ENCODE data around the gene PCDHGC3.

PCDHGC3 gene

DNA sequence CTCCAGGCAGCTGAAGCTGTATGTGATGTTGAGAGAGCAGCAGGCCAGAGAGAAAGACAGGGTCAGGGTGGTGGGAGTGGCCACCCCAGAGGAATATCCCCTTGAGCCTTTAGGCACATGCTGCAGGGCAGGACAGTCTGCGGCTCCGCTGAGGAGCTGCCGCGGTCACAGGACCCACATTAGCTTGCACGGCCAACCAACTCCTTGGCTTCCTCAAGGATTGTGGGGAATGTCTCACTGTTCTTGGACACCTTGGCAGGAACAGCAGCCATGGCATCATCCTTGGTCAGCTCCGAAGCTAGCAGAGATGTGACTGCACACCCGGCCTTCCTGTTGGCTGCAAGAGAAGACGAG lies 40.9 kb downstream of the PCDHGC3 start:
- TF ChIP-seq, protein P1, sequence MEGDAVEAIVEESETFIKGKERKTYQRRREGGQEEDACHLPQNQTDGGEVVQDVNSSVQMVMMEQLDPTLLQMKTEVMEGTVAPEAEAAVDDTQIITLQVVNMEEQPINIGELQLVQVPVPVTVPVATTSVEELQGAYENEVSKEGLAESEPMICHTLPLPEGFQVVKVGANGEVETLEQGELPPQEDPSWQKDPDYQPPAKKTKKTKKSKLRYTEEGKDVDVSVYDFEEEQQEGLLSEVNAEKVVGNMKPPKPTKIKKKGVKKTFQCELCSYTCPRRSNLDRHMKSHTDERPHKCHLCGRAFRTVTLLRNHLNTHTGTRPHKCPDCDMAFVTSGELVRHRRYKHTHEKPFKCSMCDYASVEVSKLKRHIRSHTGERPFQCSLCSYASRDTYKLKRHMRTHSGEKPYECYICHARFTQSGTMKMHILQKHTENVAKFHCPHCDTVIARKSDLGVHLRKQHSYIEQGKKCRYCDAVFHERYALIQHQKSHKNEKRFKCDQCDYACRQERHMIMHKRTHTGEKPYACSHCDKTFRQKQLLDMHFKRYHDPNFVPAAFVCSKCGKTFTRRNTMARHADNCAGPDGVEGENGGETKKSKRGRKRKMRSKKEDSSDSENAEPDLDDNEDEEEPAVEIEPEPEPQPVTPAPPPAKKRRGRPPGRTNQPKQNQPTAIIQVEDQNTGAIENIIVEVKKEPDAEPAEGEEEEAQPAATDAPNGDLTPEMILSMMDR (IDR thresholded peaks at IDR 0.05; ENCODE audit: insufficient read depth, low read depth, low read length, missing control alignments), result no peak

DNA sequence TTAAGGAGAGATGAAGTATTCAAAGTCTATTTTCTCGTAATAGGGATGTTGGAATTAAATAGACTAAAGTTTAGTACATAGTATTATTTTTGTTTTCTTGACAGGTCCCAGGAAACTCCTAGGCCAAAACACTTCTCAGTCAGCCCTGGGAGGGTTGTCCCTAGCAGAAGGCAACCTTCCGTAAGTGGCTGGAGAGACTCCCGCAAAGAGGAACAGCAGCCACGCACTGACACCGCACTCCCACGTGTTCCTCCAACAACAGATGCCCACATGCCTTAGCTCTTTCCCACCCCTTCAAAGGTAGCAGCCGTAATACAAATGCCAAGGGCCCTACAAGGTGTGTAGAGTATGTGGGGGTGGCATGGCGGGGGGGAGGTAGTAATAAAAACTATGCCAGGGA lies 41.5 kb downstream of the PCDHGC3 start:
- no peak for DNase-seq (ENCODE audit: low read depth)
- TF ChIP-seq, protein P1 (IDR thresholded peaks at IDR 0.05; ENCODE audit: insufficient read depth, low read depth, low read length, missing control alignments), result no peak
- H3K4me3 ChIP-seq (ENCODE audit: low read depth, low read length), result no peak overlapping the region

More for the DNA sequence above, 40.9 kb downstream of the PCDHGC3 start:
- H3K4me3 ChIP-seq (ENCODE audit: low read depth, low read length), result no peak overlapping the region
- DNase-seq (ENCODE audit: low read depth), result no peak

DNA sequence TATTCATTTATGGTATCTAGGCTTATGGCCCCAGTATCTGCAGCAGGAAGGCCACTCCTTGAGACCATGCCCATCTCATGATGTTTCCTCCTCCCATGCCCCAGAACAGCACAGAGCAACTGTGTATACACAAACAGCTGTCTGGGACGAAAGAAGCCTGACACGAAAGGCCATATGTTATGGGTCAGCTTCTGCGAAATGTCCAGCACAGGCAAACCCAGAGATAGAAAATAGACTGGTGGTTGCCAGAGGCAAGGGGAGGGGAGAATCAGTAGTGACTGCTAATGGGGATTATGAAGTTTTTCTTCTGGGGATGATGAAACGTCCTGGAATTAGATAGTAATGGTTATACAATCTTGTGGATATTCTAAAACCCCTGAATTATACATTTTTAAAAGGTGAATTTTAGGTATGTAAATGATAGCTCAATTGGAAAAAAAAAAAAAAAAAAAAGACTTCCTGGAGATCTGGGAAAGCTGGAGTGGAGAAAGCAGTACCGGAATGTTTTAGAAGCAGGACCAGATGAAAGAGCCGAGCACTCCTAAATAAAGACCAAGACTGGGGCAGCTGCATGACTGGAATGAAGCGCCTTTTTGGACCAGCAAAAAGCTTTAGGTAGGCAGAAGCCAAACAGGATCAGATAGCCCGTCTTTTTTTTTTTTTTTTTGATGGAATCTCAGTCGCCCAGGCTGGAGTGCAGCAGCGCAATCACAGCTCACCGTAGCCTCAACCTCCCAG lies 42.3 kb downstream of the PCDHGC3 start:
- TF ChIP-seq, protein P1 (IDR thresholded peaks at IDR 0.05; ENCODE audit: insufficient read depth, low read depth, low read length, missing control alignments), result no peak
- DNase-seq (ENCODE audit: low read depth), result no peak
- H3K4me3 ChIP-seq (ENCODE audit: low read depth, low read length), result no peak overlapping the region

DNA sequence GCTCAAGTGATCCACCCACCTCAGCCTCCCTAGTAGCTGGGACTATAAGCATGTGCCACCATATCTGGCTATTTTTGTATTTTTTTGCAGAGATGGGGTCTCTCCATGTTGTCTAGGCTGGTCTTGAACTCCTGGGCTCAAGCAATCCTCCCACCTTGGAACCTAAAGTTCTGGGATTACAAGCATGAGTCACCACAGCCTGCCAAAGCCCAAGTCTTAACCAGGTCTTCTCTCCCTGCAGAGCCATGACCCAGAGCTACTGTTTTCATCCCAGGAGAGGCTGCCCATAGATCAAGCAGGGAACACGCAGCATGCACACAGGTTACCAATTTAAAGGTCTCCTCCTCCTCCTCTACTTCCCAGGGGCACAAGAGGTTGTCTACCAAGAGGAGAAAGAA lies 42.9 kb downstream of the PCDHGC3 start:
- TF ChIP-seq, protein P1 (IDR thresholded peaks at IDR 0.05; ENCODE audit: insufficient read depth, low read depth, low read length, missing control alignments), result no peak
- DNase-seq (ENCODE audit: low read depth), result no peak
- H3K4me3 ChIP-seq (ENCODE audit: low read depth, low read length), result no peak overlapping the region

DNA sequence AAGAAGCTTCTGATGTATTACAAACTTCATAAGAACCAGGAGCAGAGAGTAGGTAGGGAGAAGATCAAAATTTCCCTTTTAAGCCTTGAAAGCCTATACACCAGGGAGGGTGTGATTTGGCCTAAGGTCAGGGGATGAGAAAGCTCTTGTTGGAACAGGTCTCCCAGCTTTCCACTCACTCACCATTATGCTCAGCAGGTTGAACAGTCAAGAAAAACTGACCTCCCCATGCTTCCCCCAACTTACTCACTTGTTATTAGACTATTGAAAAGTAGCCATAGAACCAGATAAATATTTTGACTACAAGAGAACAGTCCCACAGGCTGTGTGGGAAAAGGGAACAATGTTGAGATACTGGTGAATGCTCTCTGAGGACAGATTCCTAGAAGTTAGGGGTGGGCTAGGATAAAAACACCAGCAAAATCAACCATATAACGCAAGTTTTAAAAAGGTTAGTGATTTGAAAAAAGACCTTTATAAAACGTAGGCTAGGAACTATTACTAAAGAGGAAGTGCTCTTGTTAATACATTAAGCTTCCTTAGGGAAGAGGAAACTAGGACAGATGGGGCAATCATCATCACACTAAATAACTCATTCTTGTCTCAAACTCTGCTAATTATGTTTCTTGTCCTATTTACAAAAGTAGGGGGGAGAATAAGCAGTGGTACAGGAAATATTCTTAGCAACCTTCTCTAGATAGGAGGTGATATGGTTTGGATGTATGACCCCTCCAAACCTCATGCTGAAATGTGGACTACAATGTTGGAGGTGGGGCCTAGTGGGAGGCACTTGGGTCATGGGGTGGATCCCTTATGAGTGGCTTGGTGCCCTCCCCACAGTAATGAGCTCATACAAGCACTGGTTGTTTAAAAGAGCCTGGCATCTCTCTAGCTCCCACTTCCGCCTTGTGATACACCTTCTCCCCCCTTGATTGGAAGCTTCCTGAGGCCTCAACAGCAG lies 44.1 kb downstream of the PCDHGC3 start:
- TF ChIP-seq, protein P1 (IDR thresholded peaks at IDR 0.05; ENCODE audit: insufficient read depth, low read depth, low read length, missing control alignments), result no peak
- DNase-seq (ENCODE audit: low read depth), result no peak
- no peak overlapping the region for H3K4me3 ChIP-seq (ENCODE audit: low read depth, low read length)

DNA sequence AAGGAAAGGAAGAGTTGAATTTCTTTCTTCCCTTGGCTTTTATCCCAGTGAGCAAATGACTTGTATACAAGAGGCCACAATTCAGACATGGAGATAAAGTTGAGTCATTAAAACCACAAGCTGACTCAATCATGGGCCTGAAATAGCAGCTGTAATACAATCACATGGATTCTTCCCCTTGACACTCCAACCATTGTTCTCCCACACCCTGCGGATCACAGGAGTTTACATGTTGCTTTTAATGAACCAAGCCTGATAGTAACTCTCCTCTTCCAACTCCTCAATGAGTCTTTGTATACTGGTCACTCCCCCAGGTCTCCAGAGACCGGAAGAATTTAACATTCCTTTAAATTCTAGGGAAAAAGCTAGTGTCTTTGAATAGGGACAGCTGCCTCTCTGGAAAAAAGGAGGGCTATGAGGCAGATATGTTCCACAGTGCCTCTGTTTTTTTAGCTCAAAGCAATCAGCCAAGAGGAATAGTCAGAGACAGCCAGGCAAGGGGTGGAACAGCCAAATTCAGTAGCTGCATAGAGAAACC lies 45.5 kb downstream of the PCDHGC3 start:
- DNase-seq (ENCODE audit: low read depth), result no peak
- no peak overlapping the region for H3K4me3 ChIP-seq (ENCODE audit: low read depth, low read length)
- TF ChIP-seq, protein P1 (IDR thresholded peaks at IDR 0.05; ENCODE audit: insufficient read depth, low read depth, low read length, missing control alignments), result no peak

Data from GM12865 (cell line).